Lower lobe of right lung (tissue), 2 donors: ENCODE data around the gene TSPAN8. TPM values are rescaled to one million over a fixed set of nuclear protein-coding genes. Genes with fewer than 3 reads are reported as not detected.

Experiments
- ATAC-seq, 2 donors: fragments of 200-7000 bp; cut with Tn5 transposase; one replicate each; pipeline ENCODE4 v1.9.1; 2020 to 2022; ENCODE audit warnings: mild to moderate bottlenecking in 2 of 2, moderate library complexity in 2 of 2
- DNase-seq: peaks from one replicate; pipeline ENCODE4 v3.0.0-alpha.2; 2020
- H3K27ac ChIP-seq: fragments of 200-600 bp; one replicate; pipeline ENCODE4 v1.8.0; 2022
- H3K27me3 ChIP-seq: fragments of 200-600 bp; one replicate; pipeline ENCODE4 v1.8.0; 2022; ENCODE audit warnings: low read depth
- H3K36me3 ChIP-seq: fragments of 200-600 bp; one replicate; pipeline ENCODE4 v1.8.0; 2022; ENCODE audit warnings: mild to moderate bottlenecking
- H3K4me1 ChIP-seq: fragments of 200-600 bp; one replicate; pipeline ENCODE4 v1.8.0; 2022
- H3K4me3 ChIP-seq: fragments of 200-600 bp; one replicate; pipeline ENCODE4 v1.8.0; 2022; ENCODE audit warnings: mild to moderate bottlenecking
- H3K9me3 ChIP-seq: fragments of 200-600 bp; one replicate; pipeline ENCODE4 v1.8.0; 2022
- intact Hi-C: fragments of 100-400 bp; cut with DNase I; formaldehyde crosslinking; loops from one replicate; pipeline ENCODE4 v1.11.0; 2022
- total RNA-seq: library from RNA; stranded (reverse); fragmentation: NEBNext Ultra II Directional; extraction: Animal tissue kit (Norgen Biotek cat#: 25700); gene quantifications from one replicate; pipeline ENCODE4 v1.2.1, GENCODE V29; 2021
- TF ChIP-seq, protein P1 (sequence below): fragments of 200-600 bp; IDR thresholded peaks from one replicate; pipeline ENCODE4 v1.8.0; 2022; ENCODE audit warnings: antibody characterized with exemption, mild to moderate bottlenecking
- donor health status: DM: no; HTN: yes; CAD: no; lungs with severe emphysema.

TSPAN8 gene
- total RNA-seq, 1 donor from 2014 or later = 15.3 TPM

DNA sequence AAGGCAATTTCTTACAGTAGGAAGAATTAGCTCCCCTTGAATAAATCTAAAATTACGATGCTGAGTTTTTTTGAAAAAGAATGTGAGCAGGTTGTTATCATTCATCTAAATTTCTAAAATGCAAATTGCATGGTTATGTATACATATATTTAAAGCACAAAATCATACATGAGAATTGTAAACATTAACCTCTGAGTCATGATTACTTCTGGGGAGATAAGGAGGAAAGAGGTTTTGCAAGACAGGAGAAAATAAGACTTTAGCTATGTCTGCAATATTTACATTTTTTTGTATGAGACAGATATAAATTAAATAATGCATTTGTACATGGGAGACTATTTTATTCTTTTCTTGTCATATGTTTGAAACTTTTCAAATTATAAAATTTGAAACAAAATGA, 72.2 kb downstream of the TSPAN8 start:
- intact Hi-C loops = no loop called here
- H3K36me3 ChIP-seq = no peaks in the 10 kb centered on the region
- no peak overlapping the region for H3K27ac ChIP-seq
- no peaks in the 10 kb centered on the region for H3K4me1 ChIP-seq
- DNase-seq = no peak
- H3K4me3 ChIP-seq = no peak overlapping the region
- no peak for ATAC-seq
- H3K27me3 ChIP-seq = no peaks in the 10 kb centered on the region
- TF ChIP-seq, protein P1, sequence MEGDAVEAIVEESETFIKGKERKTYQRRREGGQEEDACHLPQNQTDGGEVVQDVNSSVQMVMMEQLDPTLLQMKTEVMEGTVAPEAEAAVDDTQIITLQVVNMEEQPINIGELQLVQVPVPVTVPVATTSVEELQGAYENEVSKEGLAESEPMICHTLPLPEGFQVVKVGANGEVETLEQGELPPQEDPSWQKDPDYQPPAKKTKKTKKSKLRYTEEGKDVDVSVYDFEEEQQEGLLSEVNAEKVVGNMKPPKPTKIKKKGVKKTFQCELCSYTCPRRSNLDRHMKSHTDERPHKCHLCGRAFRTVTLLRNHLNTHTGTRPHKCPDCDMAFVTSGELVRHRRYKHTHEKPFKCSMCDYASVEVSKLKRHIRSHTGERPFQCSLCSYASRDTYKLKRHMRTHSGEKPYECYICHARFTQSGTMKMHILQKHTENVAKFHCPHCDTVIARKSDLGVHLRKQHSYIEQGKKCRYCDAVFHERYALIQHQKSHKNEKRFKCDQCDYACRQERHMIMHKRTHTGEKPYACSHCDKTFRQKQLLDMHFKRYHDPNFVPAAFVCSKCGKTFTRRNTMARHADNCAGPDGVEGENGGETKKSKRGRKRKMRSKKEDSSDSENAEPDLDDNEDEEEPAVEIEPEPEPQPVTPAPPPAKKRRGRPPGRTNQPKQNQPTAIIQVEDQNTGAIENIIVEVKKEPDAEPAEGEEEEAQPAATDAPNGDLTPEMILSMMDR = no peak
- H3K9me3 ChIP-seq = no peaks in the 10 kb centered on the region

DNA sequence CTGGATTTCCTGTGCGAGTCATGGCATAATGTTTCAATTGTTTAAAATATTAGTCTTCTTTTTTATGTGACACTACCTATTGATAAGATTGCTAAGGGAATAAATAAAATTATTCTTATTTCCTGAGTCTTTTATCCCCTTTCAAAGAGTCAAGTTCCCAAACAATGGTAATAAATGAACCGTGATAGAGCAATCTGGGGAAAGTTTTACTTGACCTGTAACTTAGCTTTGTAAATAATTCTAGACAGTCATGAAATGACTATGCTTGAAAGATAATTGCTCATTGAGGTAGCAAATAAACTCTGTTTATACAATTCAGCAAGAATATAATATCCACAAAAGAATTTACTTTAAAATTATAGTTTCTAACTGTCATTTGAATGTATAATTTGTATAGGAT, 82.1 kb downstream of the TSPAN8 start:
- no peaks in the 10 kb centered on the region for H3K27me3 ChIP-seq
- H3K4me3 ChIP-seq = no peak overlapping the region
- H3K36me3 ChIP-seq = no peaks in the 10 kb centered on the region
- DNase-seq (no peak), ATAC-seq (no peak)
- no peaks in the 10 kb centered on the region for H3K4me1 ChIP-seq
- no peak overlapping the region for H3K27ac ChIP-seq
- no peaks in the 10 kb centered on the region for H3K9me3 ChIP-seq
- TF ChIP-seq, protein P1 = no peak
- intact Hi-C loops = no loop called here

Other genes starting within 250 kb of the TSPAN8 start
- gene PTPRR, start 237.3 kb downstream of the TSPAN8 start, total RNA-seq = 1.4 TPM